ENCODE measurements around the gene TNFRSF8. TPM values are rescaled to one million over a fixed set of nuclear protein-coding genes. Genes with fewer than 3 reads are reported as not detected.

Gene TNFRSF8
- total and polyA plus RNA-seq, 9 of the 15 experiments (the other 6 are each of a cell fraction or from before 2014, with no cell fraction given) = 3.5 to 38.4 (median 17.1) TPM

- POLR2A ChIA-PET = interaction anchor here (0.5 to 0.8 kb wide), 3 partner anchors 14 to 473 kb away, joined by 3 read pairs; no protein-coding TSS in a partner anchor
- H3K9me3 ChIP-seq (replicated peaks; ENCODE audit: control insufficient read depth, insufficient read depth, low read depth, low read length) = no peaks in the 10 kb centered on the region
- no peak overlapping the region for H3K27ac ChIP-seq (ENCODE audit: extremely low read depth, low read depth, low read length)
- 0 out of 2 replicates have a peak overlapping the region, but pooled peaks have one; percentile 6 for H2AFZ ChIP-seq (ENCODE audit: low read depth, low read length)
- H3K36me3 ChIP-seq (ENCODE audit: control insufficient read depth, insufficient read depth, low read length) = peaks cover 34% of the 10 kb centered on the region; the same call in 1 of the 3 replicates
- H3K27me3 ChIP-seq (ENCODE audit: control insufficient read depth in 2 of 2, insufficient read depth in 2 of 2, low read length in 2 of 2) = no peaks in the 10 kb centered on the region
- H4K20me1 ChIP-seq (replicated peaks; ENCODE audit: control insufficient read depth, insufficient read depth, low read length) = no peaks in the 10 kb centered on the region
- TF ChIP-seq ZBTB7A (IDR thresholded peaks at IDR 0.05; ENCODE audit: borderline replicate concordance, control insufficient read depth, low read depth, low read length) (0 out of 2 replicates have a peak, but pooled peaks have one; percentile 5), ZNF395 (CRISPR knock-in tag; IDR thresholded peaks at IDR 0.05) (no peak), RBM22 (IDR thresholded peaks at IDR 0.05; ENCODE audit: low read depth, low read length, poor library complexity, severe bottlenecking) (no peak), ATF7 (IDR thresholded peaks at IDR 0.05) (no peak)
- H3K4me1 ChIP-seq (replicated peaks in 1 of 2; ENCODE audit: control insufficient read depth in 2 of 2, insufficient read depth in 2 of 2, low read length in 2 of 2) = peaks cover 10 to 45% of the 10 kb centered on the region in 2 experiments
- no peaks in the 10 kb centered on the region for H3K79me2 ChIP-seq (ENCODE audit: control insufficient read depth, insufficient read depth, low read length)
- intact Hi-C loops (cut with micrococcal nuclease) (no loop called here), in situ Hi-C loops (cut with MboI) (no loop called here)
- H3K4me3 ChIP-seq = no peak overlapping the region
- no peak for ATAC-seq
- WGBS (ENCODE audit: insufficient coverage, low coverage, missing lambda C conversion rate) = 73% methylated on average over 20 of the region's 21 CpGs
- CTCF ChIA-PET (ENCODE audit: low intra/inter-chr PET ratio) = no interaction called here
- DNase-seq (ENCODE audit: extremely low read depth in 1 of 4, low spot score in 3 of 4) = no peak
- H3K4me2 ChIP-seq (ENCODE audit: insufficient read depth, low read length) = no peak overlapping the region
- BruUV-seq (replicated peaks) = no TSS peak
- peak overlapping the region in 1 of 2 experiments; percentile 10; a peak in 1 of 4 replicates for H3K9ac ChIP-seq (ENCODE audit: insufficient read depth in 1 of 2, low read depth in 2 of 2, low read length in 2 of 2)
- no peaks in the 10 kb centered on the region for H3K9me1 ChIP-seq (ENCODE audit: control insufficient read depth, insufficient read depth, low read length)
- no peak for FAIRE-seq
Observed at GRCh38 chr1:12141163-12141850, 78.2 kb downstream of the TNFRSF8 start.
